Measurements from ENCODE around the gene DPH1. TPM values are rescaled to one million over a fixed set of nuclear protein-coding genes. Genes with fewer than 3 reads are reported as not detected.

The DPH1 gene
- total RNA-seq, 4 donors from 2014 or later, result 58.7 to 115 (median 66.3) TPM

DNA sequence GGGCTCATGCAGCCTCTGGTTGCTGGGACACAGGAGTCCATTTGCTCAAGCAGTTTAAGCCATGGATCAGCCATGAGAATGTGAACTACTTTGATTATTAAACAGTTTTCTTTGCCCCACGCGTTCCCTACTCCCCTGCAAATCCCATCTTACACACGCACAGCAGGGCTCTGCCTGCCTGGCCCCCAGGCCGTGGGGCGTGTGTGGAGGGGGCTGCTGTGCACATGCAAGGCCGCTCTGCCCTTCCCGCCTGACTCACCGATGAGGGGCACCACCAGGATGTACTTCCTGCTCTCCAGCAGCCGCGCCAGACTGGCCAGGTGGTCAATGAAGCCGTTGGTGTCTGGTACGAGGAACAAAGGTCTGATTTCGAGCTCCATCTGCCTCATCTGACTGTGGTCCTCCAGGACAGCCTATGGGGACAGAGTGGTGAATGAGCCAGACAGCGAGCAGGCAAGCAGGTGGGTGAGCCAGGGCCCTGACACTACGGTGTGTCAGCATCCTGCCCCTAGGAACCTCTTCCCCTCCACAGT, 38.6 kb downstream of the DPH1 start:
- DNase-seq (ENCODE audit: low spot score in 2 of 2), result peak in 1 of 2 donors; percentile 67
- peaks cover 62% of the 10 kb centered on the region for H3K4me1 ChIP-seq
- peaks cover 31% of the 10 kb centered on the region for H3K36me3 ChIP-seq
- H3K9me3 ChIP-seq, result no peaks in the 10 kb centered on the region
- TF ChIP-seq EP300 (IDR thresholded peaks at IDR 0.05), result no peak
- no peak for TF ChIP-seq CTCF (IDR thresholded peaks at IDR 0.05)
- no peak for TF ChIP-seq POLR2AphosphoS5 (IDR thresholded peaks at IDR 0.05)
- TF ChIP-seq POLR2A (IDR thresholded peaks at IDR 0.05), result no peak
- H3K27ac ChIP-seq, result peak overlapping the region; percentile 74
- H3K4me3 ChIP-seq, result no peak overlapping the region
- 51% methylated on average over 14 of the region's 15 CpGs for WGBS
- H3K27me3 ChIP-seq, result no peaks in the 10 kb centered on the region

DNA sequence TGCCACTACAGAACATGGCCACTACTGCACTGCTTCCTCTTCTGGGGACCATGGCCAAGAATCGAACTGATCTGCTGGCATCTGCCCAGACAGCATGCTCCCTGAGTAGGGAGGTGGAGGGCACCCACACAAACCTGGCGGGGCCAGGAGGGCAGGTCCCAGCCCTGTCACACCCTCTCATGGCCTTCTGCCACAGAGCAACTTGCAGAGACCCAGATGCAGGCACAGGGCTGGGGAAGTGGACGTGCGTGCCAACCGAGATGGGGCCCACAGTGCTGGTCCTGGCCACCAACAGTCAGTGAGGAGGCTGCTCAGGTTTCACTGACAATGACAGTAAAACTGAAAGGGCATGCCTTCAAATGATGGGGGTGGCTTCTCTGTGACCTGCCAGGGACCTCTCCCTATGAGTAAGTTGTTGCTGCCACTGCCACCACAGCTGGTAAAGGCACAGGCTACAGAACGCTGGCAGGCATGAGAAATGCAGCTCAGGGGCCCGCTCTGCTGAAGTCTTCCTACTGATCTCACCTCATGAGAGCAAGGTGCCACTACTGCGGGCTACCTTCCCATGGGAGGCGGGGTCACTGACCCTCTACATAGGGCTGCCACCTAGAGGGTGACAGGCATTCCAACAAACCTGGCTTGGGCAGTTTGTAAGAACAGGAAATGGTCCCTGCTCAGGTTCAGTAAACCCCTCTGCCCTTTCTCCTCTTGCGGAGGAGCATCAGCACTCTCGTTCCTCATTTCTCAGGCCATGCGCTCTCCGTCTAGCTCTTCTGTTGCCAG, 40.5 kb downstream of the DPH1 start:
- no peaks in the 10 kb centered on the region for H3K9me3 ChIP-seq
- no peak overlapping the region for H3K4me3 ChIP-seq
- TF ChIP-seq CTCF (IDR thresholded peaks at IDR 0.05) (no peak), POLR2A (IDR thresholded peaks at IDR 0.05) (no peak), EP300 (IDR thresholded peaks at IDR 0.05) (no peak), POLR2AphosphoS5 (IDR thresholded peaks at IDR 0.05) (no peak)
- H3K36me3 ChIP-seq, result peaks cover 18% of the 10 kb centered on the region
- H3K27ac ChIP-seq, result peak overlapping the region; percentile 55
- no peaks in the 10 kb centered on the region for H3K27me3 ChIP-seq
- peaks cover 57% of the 10 kb centered on the region for H3K4me1 ChIP-seq
- WGBS, result 65% methylated on average over 10 of the region's 13 CpGs
- no peak for DNase-seq (ENCODE audit: low spot score in 2 of 2)

DNA sequence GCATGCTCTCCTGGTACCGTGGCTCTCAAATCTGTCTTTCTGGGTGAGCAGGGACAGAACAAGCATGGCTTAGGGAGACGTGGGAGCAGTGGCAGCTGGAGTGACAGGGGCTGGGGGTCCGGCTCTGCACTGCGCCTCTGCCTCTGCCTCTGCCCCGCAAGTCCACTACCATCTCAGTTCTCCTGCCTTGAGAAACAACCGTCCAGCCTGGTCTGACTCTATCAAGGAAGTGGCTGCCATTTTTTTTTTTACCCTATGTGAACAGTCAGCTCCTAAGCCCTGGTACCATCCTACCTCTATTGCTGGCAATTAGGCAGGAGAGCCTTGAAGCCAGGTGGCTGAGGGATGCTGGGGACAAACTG, 41.1 kb downstream of the DPH1 start:
- no peaks in the 10 kb centered on the region for H3K9me3 ChIP-seq
- DNase-seq (ENCODE audit: low spot score in 2 of 2), result no peak
- peaks cover 57% of the 10 kb centered on the region for H3K4me1 ChIP-seq
- H3K27me3 ChIP-seq, result no peaks in the 10 kb centered on the region
- 90% methylated on average over 6 of the region's 6 CpGs for WGBS
- no peak overlapping the region for H3K4me3 ChIP-seq
- no peak for TF ChIP-seq POLR2A (IDR thresholded peaks at IDR 0.05)
- TF ChIP-seq POLR2AphosphoS5 (IDR thresholded peaks at IDR 0.05), result no peak
- no peak for TF ChIP-seq EP300 (IDR thresholded peaks at IDR 0.05)
- TF ChIP-seq CTCF (IDR thresholded peaks at IDR 0.05), result no peak
- H3K36me3 ChIP-seq, result peaks cover 18% of the 10 kb centered on the region
- peak overlapping the region; percentile 55 for H3K27ac ChIP-seq

DNA sequence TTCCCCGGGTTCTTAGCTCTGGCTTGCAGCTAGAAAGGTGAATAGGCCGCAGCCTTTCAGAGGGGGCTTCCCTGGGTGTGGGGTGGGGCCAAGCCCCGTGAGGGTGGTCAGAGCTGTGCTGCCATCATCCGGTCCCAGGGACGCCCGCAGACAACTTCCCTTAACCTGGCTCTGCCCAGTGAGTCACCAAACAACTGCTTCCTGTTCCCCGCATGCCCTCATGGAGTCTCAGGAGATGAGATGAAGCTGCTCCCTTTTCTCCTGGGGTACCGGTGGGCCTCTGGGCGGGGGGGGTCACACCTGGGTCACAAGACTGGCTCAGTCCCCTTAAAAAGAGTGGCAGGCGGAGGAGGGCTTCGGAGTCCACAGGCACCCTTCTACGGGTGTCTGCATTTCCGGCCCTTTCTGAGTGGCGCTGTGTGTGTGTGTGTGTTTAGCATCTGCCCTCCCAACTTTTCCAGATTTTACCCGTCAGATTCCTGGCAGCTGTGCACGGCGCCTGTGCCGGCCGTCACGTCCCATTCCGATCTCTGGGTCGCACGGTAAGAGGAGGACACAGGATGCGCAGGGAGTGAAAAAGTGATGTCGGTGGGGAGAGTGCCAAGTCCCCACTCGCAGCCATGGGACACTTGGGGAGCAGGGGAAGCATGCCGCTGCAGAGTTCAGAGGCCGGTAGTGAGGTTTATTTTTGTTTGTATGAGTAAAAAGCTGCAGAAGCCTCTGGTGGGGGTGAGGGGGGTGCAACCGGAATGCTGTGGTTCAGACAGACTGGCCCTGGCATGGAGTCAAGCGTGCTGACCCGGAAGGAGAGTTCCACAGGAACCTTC, 41.7 kb downstream of the DPH1 start:
- DNase-seq (ENCODE audit: low spot score in 2 of 2), result peak in 1 of 2 donors; percentile 75
- 84% methylated on average over 29 of the region's 31 CpGs for WGBS
- Histone ChIP-seq H3K4me1 (peaks cover 61% of the 10 kb centered on the region), H3K4me3 (no peak overlapping the region), H3K27me3 (no peaks in the 10 kb centered on the region), H3K36me3 (peaks cover 21% of the 10 kb centered on the region), H3K9me3 (no peaks in the 10 kb centered on the region), H3K27ac (peak overlapping the region; percentile 55)
- TF ChIP-seq EP300 (IDR thresholded peaks at IDR 0.05), result no peak
- no peak for TF ChIP-seq POLR2AphosphoS5 (IDR thresholded peaks at IDR 0.05)
- no peak for TF ChIP-seq CTCF (IDR thresholded peaks at IDR 0.05)
- TF ChIP-seq POLR2A (IDR thresholded peaks at IDR 0.05), result no peak

- no peaks in the 10 kb centered on the region for H3K9me3 ChIP-seq
- no peak for TF ChIP-seq CTCF (IDR thresholded peaks at IDR 0.05)
- no peak overlapping the region for H3K4me3 ChIP-seq
- no peaks in the 10 kb centered on the region for H3K27me3 ChIP-seq
- WGBS, result 52% methylated on average over 2 of the region's 10 CpGs
- DNase-seq (ENCODE audit: low spot score in 2 of 2), result no peak
- peak overlapping the region; percentile 68 for H3K27ac ChIP-seq
- peaks cover 41% of the 10 kb centered on the region for H3K36me3 ChIP-seq
- peaks cover 39% of the 10 kb centered on the region for H3K4me1 ChIP-seq
Observed at GRCh38 chr17:2074919-2075318, 45.0 kb downstream of the DPH1 start.
